ENCODE measurements around the gene NFATC2.

The NFATC2 gene

GRCh38 chr20:51374456-51374830 is 168.1 kb downstream of the NFATC2 start:
- DNase-seq (ENCODE audit: low spot score) = no peak

- no peak for DNase-seq (ENCODE audit: low spot score)
These were observed 168.6 kb downstream of the NFATC2 start for GRCh38 chr20:51373713-51374455.

- DNase-seq (ENCODE audit: low spot score) = no peak
These were observed 169.6 kb downstream of the NFATC2 start for GRCh38 chr20:51372966-51373365.

- peak; percentile 89 for DNase-seq (ENCODE audit: low spot score)
These were observed 170.2 kb downstream of the NFATC2 start for GRCh38 chr20:51372176-51372803.

- no peak for DNase-seq (ENCODE audit: low spot score)
These were observed 170.8 kb downstream of the NFATC2 start for GRCh38 chr20:51371720-51372119.

- no peak for DNase-seq (ENCODE audit: low spot score)
These were observed 173.0 kb downstream of the NFATC2 start for GRCh38 chr20:51369503-51369902.

- DNase-seq (ENCODE audit: low spot score) = no peak
These were observed 173.9 kb downstream of the NFATC2 start for GRCh38 chr20:51368461-51369211.

GRCh38 chr20:51366155-51366886 is 176.2 kb downstream of the NFATC2 start:
- peak; percentile 89 for DNase-seq (ENCODE audit: low spot score)

GRCh38 chr20:51365670-51366069 is 176.8 kb downstream of the NFATC2 start:
- DNase-seq (ENCODE audit: low spot score) = no peak

- no peak for DNase-seq (ENCODE audit: low spot score)
These were observed 178.7 kb downstream of the NFATC2 start for GRCh38 chr20:51363813-51364212.

GRCh38 chr20:51363378-51363777 is 179.1 kb downstream of the NFATC2 start:
- no peak for DNase-seq (ENCODE audit: low spot score)

GRCh38 chr20:51362254-51362653 is 180.3 kb downstream of the NFATC2 start:
- no peak for DNase-seq (ENCODE audit: low spot score)

GRCh38 chr20:51361258-51361657 is 181.3 kb downstream of the NFATC2 start:
- no peak for DNase-seq (ENCODE audit: low spot score)

GRCh38 chr20:51360451-51361201 is 181.9 kb downstream of the NFATC2 start:
- no peak for DNase-seq (ENCODE audit: low spot score)

GRCh38 chr20:51359947-51360346 is 182.6 kb downstream of the NFATC2 start:
- DNase-seq (ENCODE audit: low spot score) = no peak

- no peak for DNase-seq (ENCODE audit: low spot score)
These were observed 183.1 kb downstream of the NFATC2 start for GRCh38 chr20:51359401-51359800.

- no peak for DNase-seq (ENCODE audit: low spot score)
These were observed 184.3 kb downstream of the NFATC2 start for GRCh38 chr20:51358032-51358724.

GRCh38 chr20:51357543-51357942 is 185.0 kb downstream of the NFATC2 start:
- no peak for DNase-seq (ENCODE audit: low spot score)

- no peak for DNase-seq (ENCODE audit: low spot score)
These were observed 185.6 kb downstream of the NFATC2 start for GRCh38 chr20:51356871-51357270.

GRCh38 chr20:51354769-51355319 is 187.7 kb downstream of the NFATC2 start:
- DNase-seq (ENCODE audit: low spot score) = no peak

All from COLO829 (cell line).